ENCODE data around the gene IRAK1BP1. TPM values are rescaled to one million over a fixed set of nuclear protein-coding genes. Genes with fewer than 3 reads are reported as not detected.
"Not testable (repeated sequence)": the region's sequence is repeated elsewhere in the genome, so short reads cannot be mapped to it uniquely, and the experiment has no call there.

IRAK1BP1 gene
- total and polyA plus RNA-seq, 9 of the 15 experiments (the other 6 are each of a cell fraction or from before 2014, with no cell fraction given), result 1.8 to 3.7 (median 2.1) TPM

GRCh38 chr6:78889901-78890300 is 22.6 kb downstream of the IRAK1BP1 start:
- FAIRE-seq, result not testable (repeated sequence)

DNA sequence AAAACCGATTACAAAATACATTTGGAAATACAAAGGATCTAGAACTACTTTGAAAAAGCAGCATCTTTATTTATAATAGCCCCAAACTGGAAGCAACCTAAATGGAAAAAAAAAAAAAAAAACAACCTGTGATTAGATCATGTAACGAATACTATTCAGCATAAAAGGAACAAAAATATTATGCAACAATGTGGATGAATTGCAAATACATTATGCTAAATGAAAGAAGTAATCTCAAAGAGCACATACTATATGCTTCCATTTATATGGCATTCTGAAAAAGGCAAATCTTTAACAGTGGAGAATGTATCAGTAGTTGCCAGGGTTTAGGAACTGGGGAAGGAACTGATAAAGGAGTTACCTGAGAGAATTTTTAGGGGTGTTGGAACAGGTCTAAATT is 28.9 kb downstream of the IRAK1BP1 start:
- H3K79me2 ChIP-seq (ENCODE audit: control insufficient read depth, insufficient read depth, low read length), result no peaks in the 10 kb centered on the region
- no peak overlapping the region for H2AFZ ChIP-seq (ENCODE audit: low read depth, low read length)
- TF ChIP-seq CEBPG (CRISPR knock-in tag; IDR thresholded peaks at IDR 0.05), result no peak
- peak in 1 of 2 experiments; percentile 45; a peak in 2 of 4 replicates for TF ChIP-seq CEBPG (tag; conservative IDR thresholded peaks at IDR 0.05 in 1 of 2, IDR thresholded peaks at IDR 0.05 in 1 of 2)
- TF ChIP-seq PKNOX1 (IDR thresholded peaks at IDR 0.05), result no peak
- no peaks in the 10 kb centered on the region for H3K27me3 ChIP-seq (ENCODE audit: control insufficient read depth in 2 of 2, insufficient read depth in 2 of 2, low read length in 2 of 2)
- H3K9me1 ChIP-seq (ENCODE audit: control insufficient read depth, insufficient read depth, low read length), result no peaks in the 10 kb centered on the region
- no TSS peak for BruUV-seq (replicated peaks)
- ATAC-seq, result no peak
- FAIRE-seq, result no peak
- no peak overlapping the region for H3K9ac ChIP-seq (ENCODE audit: insufficient read depth in 1 of 2, low read depth in 2 of 2, low read length in 2 of 2)
- no peak overlapping the region for H3K4me2 ChIP-seq (ENCODE audit: insufficient read depth, low read length)
- H4K20me1 ChIP-seq (replicated peaks; ENCODE audit: control insufficient read depth, insufficient read depth, low read length), result no peaks in the 10 kb centered on the region
- H3K36me3 ChIP-seq (ENCODE audit: control insufficient read depth, insufficient read depth, low read length), result no peaks in the 10 kb centered on the region
- DNase-seq (ENCODE audit: extremely low read depth in 1 of 4, low spot score in 3 of 4), result no peak
- 0% methylated on average over 2 of the region's 2 CpGs for WGBS (ENCODE audit: insufficient coverage, low coverage, missing lambda C conversion rate)
- no peaks in the 10 kb centered on the region for H3K4me1 ChIP-seq (replicated peaks in 1 of 2; ENCODE audit: control insufficient read depth in 2 of 2, insufficient read depth in 2 of 2, low read length in 2 of 2)
- H3K9me3 ChIP-seq (replicated peaks; ENCODE audit: control insufficient read depth, insufficient read depth, low read depth, low read length), result no peaks in the 10 kb centered on the region; the same call in 1 of the 2 replicates
- intact Hi-C loops (cut with micrococcal nuclease) (no loop called here), in situ Hi-C loops (cut with MboI) (no loop called here)
- H3K27ac ChIP-seq (ENCODE audit: extremely low read depth, low read depth, low read length), result no peak overlapping the region
- CTCF ChIA-PET (ENCODE audit: low intra/inter-chr PET ratio), result no interaction called here
- no peak overlapping the region for H3K4me3 ChIP-seq
- POLR2A ChIA-PET, result no interaction called here

More at GRCh38 chr6:78889901-78890300, 22.6 kb downstream of the IRAK1BP1 start:
- H3K9me3 ChIP-seq (replicated peaks; ENCODE audit: control insufficient read depth, insufficient read depth, low read depth, low read length); H3K27me3 ChIP-seq (ENCODE audit: control insufficient read depth in 2 of 2, insufficient read depth in 2 of 2, low read length in 2 of 2); H3K9me1 ChIP-seq (ENCODE audit: control insufficient read depth, insufficient read depth, low read length); CTCF ChIA-PET (ENCODE audit: low intra/inter-chr PET ratio); H4K20me1 ChIP-seq (replicated peaks; ENCODE audit: control insufficient read depth, insufficient read depth, low read length); H3K4me3 ChIP-seq; H3K4me2 ChIP-seq (ENCODE audit: insufficient read depth, low read length); DNase-seq (ENCODE audit: extremely low read depth in 1 of 4, low spot score in 3 of 4); H2AFZ ChIP-seq (ENCODE audit: low read depth, low read length); BruUV-seq (replicated peaks); H3K4me1 ChIP-seq (replicated peaks in 1 of 2; ENCODE audit: control insufficient read depth in 2 of 2, insufficient read depth in 2 of 2, low read length in 2 of 2); H3K36me3 ChIP-seq (ENCODE audit: control insufficient read depth, insufficient read depth, low read length); H3K79me2 ChIP-seq (ENCODE audit: control insufficient read depth, insufficient read depth, low read length); H3K9ac ChIP-seq (ENCODE audit: insufficient read depth in 1 of 2, low read depth in 2 of 2, low read length in 2 of 2); in situ Hi-C loops (cut with MboI); ATAC-seq; POLR2A ChIA-PET; H3K27ac ChIP-seq (ENCODE audit: extremely low read depth, low read depth, low read length); intact Hi-C loops (cut with micrococcal nuclease): not testable (repeated sequence)
- WGBS (ENCODE audit: insufficient coverage, low coverage, missing lambda C conversion rate), result 19% methylated on average over 5 of the region's 5 CpGs
- peak; percentile 18 for TF ChIP-seq RBM25 (IDR thresholded peaks at IDR 0.05; ENCODE audit: low read depth, low read length, severe bottlenecking)
- TF ChIP-seq ZNF146 (CRISPR knock-in tag; IDR thresholded peaks at IDR 0.05; ENCODE audit: unreplicated experiment), result peak; percentile 70

Data from K562 (cell line).